HG02840 (cell line): ENCODE measurements around the gene DYRK3.

Experiments
- ATAC-seq: cut with Tn5 transposase; IDR thresholded peaks from one replicate; pipeline ENCODE4 v1.9.1; 2021; ENCODE audit warnings: mild to moderate bottlenecking, moderate library complexity, moderate number of reproducible peaks; ENCODE audit not compliant: unreplicated experiment, low FRiP score

DYRK3 gene

DNA sequence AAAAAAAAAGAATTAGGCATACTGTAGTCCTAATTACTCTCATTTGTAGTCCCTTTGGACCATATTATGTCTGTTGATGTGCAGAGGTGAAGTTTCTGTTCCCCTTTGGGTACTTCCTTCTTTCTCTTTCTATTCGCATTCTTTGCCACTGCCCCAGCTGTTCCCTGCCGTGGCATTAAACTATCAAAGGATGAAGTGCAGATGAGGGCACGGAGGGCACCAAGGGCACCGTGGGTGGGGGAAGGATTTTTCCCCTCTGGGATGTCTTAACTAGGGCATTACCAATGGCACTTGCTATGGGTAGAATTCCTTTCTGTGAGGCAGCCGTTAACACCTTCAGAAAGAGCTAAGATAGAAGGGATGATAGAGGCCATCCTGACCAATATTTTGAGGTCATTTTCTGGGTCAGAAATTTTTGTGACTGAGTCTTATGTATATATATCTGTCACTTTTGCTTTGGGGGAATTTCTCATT is 44.4 kb downstream of the DYRK3 start:
- ATAC-seq, result peak; percentile 68

DNA sequence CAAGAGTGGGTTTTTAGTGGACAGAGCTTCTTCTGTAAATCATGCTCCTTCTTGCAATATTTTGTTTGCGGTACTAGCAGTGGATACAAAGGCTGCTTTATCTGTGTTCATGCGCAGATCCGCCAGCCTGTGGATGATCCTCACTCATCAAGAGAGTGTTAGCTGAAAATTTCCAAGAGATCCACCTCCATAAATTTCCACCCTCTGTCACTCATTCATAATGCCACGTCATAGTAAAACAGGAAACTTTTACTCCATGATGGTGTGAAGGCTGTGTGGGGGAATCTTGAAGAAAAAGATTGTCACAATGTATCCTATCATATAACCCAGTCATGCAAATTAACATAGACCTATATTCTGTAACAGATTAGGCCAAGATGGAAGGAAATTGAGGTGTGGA is 44.9 kb downstream of the DYRK3 start:
- ATAC-seq, result no peak

DNA sequence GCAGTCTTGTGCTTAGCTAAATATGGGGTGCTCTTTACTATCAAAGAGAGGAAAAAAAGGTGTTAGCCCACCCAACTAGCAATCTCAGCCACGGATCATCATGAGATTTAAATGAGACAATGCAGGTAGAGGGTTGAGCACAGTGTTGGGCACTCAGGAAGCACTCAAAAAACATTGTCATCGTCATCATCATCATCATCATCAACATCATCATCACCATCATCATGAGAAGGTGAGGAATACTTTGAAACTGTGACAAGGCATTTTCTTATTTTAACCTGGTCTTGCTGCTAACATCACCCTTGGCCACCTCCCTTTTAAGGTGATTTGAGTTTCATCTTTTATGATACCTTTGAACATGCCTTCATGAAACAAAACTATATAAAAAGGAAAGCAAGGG is 46.0 kb downstream of the DYRK3 start:
- no peak for ATAC-seq

DNA sequence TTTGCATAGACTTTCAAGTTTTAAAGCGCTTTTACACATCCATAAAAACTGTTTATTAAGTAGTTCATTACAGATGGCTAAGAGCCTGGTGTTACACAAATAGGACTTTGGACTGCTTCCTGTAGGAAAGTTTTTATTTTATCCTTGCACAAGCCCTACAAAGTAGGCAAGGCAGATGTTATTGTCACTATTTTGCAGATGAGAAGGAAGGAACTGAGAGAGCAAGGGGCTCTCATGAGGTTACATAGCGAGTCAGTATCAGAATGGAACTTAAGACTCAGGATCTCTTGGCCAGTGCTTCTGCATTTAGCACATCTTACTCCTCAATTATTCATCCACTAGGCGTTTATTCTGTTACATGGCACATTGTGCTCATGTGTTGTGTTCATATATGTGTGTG is 46.8 kb downstream of the DYRK3 start:
- ATAC-seq, result no peak

DNA sequence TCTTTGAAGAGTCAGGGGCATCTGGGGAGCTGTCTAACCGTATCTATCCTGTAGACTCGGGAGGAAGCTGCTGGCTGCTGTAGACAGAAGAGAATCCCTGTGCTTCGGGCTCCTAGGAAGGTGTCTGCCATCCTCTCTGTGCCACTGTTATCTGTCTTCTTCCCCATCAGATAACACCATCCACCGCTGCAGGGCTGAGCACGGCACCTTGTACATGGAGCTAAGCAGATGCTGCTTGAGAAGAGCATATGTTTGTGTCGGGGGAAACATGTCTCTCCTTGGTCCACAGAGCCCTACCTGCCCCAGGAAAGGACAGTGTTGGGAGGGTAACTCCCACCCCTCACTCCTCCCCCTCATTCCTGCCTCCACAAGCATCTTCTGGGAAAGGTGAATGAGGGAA is 48.0 kb downstream of the DYRK3 start:
- no peak for ATAC-seq

DNA sequence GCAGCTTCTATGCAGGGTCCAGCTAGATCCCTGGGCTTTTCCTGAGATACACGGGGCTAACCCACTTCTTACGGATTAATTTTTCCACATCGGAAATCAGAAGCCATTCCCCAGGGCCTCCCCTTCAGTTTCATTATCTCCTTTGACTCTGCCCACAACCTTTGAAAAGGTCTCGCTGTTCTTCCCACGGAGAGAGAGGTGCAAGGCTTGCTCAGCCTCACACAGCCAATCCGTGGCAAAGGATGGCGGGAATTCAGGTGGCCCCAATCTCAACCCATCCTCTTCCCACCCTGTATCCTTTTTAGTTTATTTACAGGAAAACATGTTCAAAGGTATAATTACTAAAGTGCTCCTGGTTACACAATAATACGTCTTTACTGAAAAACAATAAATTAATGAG is 48.7 kb downstream of the DYRK3 start:
- ATAC-seq, result no peak

DNA sequence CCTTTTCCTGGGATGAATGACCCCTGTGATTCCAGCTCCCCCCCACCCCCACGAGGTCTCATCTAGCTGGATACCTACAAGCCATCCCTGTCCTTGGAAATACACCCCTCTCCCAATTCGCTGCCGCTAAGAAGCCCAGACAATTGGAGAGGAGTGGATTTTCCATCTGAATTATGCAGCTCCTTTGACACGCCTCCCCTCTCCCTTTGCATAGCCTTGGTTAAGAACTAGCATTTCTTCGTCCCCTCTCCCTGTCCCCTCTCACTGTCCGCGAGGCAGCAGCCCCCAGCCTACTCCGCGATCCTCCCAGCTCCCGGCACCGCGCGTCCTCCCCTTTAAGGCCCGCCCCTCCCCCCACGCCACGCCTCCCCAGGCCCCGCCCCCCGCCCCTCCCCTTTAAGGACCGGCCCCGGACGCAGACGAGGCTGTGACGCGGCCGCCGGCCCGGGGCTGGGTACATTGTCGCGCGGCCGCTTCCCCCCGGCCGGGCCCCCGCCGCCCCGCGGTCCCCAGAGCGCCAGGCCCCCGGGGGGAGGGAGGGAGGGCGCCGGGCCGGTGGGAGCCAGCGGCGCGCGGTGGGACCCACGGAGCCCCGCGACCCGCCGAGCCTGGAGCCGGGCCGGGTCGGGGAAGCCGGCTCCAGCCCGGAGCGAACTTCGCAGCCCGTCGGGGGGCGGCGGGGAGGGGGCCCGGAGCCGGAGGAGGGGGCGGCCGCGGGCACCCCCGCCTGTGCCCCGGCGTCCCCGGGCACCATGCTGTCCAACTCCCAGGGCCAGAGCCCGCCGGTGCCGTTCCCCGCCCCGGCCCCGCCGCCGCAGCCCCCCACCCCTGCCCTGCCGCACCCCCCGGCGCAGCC is 49.4 kb downstream of the DYRK3 start, which contains the start of gene MAPKAPK2:
MAPKAPK2 (plus strand) TSS at position 428 of the 856 bp plus-strand sequence; CDS start at position 753, 325 bp downstream.
- no peak for ATAC-seq

DNA sequence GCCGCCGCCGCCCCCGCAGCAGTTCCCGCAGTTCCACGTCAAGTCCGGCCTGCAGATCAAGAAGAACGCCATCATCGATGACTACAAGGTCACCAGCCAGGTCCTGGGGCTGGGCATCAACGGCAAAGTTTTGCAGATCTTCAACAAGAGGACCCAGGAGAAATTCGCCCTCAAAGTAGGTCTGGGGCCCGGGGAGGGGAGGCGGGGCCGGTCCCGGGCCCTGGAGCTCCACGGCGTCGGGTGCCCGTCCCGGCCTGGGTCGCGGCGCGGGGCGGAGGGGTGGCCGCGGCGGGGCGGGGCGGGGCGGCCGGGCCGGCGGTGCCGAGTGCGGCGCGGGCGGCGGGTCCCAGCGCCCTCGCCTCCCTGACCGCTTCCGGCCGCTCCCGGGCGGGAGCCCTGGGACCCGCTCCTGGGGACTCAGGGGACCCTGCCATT is 50.0 kb downstream of the DYRK3 start:
- no peak for ATAC-seq

DNA sequence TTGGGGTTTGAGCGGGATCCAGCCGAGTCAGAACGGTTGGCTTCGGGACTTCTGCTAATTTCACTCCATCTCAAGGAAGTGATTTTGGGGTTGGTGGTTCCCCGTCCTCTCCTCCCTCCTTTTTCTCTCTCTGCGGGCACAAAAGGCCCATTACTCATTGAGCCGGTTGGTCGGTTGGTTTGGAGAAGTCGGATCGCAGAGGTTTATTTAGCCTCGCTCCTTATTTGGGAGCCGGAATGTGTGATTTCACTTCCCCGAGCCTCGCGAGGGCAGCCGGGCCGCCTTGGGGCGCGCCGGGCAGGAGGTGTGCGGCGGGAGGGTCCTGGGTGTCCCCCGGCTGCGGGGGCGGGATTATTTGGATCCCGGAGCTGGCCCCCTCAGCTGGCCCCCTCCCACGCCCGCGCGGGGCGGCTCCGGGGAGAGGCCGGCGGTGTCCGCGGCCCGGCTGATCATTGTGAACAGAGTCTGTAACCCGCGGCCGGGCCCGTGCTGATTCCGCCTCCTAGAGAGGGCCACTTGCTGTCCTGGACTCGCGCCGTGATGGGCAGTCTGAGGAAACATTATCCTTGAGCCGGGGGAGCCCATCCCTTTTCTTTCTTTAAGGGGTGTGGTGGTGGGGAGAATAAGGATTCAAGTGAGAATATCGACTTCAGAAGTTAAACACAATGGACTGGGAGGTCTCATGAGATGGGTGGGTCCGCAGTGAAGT is 50.6 kb downstream of the DYRK3 start:
- no peak for ATAC-seq

DNA sequence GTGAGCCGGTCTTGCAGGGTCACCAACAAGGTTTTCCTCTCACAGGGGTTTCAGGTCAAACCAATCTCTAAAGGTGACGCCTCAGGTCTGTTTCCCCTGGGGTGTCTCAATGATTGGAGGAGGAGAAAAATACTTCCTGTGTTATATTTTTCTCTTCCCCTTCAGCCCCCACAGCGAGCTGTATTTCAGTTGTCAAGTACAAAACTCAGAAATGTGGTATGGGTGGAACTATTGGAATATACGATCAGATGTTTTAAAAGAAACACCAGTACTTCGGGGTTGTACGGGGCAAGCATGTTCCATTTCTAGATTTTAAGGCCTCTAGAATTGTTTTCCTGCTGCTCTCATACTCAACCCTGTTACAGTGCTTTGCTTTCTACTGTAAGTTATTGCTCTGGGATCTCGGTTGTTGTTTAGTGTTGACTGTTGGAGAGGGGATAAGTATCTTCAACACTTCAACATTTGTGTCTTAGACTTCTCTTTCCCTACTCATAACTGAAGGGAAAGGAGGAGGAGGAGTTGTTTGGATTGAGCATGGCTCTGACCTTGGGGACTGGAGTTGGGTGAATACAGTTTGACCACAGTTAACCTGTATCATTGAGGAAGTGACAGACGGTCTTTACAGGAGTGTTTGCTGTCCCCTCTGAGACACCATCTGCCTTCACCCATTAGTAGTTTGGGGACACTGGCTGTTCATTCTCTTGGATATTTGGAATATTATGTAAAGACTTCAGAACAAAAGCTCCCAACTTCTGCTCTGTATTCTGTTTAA is 51.3 kb downstream of the DYRK3 start:
- ATAC-seq, result no peak

DNA sequence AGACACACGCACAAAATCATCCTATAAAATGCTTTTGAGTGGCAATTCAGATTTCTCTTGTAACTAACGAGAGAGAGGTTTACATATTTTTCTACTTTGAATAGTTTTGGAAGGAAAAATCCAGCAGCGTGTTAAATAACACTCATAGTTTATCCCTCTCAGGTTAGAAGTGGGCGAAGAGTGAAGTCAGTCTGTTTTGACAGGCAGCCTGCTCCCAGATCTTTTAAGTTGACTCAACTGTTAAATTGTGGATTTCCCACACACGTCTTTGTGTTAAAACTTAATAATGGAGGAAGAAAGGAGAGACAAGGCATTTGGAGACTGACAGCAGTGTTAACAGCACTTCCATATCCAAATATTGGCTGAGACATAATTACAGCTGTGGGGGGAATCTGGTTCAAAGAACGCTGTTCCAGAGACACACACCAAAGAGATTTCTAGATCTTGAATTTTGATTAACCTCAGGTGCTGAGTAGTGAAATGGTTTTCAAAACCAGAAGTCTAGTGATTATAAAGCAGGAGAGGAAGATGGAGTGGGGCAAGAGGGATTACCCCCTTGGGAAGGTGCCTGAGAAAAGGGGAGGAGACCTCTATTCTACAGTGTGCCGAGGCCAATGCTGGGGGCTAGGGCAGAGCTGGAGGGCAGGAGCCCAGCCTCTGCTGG is 52.0 kb downstream of the DYRK3 start:
- no peak for ATAC-seq

DNA sequence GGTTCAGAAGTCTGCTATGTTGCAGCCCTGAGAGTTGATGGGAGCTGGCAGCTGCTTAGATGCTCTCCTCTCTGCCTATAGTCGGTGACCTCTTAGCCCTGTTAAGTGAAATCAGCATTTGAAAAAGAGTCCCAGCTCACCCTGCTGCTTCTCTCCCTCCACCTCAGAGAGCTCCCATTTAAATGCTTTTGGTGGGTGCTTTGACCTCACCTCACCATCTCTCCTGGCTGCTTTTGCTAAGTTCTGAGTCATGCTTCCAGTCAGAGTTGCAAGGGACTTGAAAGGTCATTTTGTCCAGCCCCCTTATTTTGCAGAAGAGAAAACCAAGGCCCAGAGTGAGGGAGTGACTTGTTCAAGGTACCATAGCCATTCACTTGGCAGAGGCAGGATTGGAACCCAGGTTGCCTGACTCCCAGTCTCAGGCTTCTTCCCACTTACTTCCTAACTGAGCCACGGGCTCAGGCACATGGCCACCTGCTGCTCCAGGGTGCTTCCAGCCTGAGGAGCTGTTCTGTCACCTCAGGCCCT is 52.6 kb downstream of the DYRK3 start:
- no peak for ATAC-seq

DNA sequence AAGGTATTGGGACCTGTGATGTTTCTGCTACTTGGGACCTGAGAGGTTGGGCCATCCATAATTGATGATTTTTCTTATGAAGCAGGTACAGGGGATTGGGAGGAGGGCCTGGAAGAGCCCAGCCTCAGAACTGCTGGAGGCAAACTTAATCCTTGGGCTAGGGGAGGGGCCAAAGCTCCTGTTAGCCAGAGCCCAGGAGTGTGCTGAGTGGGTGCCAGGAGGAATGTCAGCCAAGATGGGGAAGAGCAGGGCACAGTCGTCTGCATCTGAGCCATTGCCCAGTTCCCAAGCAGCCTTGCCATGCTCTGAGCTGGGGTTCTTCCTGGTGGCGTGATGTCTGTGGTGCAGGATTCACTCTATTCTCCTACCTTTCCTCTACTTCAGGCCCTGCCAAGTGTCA is 55.2 kb downstream of the DYRK3 start:
- no peak for ATAC-seq

DNA sequence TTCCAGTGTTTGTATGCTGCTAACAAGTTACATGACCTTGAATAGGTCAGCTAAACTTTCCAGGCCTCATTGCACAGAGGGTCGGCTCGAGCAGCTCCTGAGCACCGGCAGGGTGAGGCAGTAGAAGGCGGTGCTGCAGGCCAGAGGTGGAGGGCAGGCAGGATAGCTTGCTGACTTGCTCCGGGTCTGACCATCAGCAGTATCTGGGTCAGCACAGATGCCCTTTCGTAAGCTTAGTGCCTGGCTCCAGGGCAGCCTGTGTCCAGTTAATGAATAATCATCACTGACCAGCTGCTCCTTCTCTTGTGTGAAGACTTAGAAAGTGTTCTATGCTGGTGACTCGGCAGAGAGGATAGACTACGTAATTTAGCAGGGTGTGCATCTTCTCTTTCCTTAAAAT is 56.3 kb downstream of the DYRK3 start:
- no peak for ATAC-seq

DNA sequence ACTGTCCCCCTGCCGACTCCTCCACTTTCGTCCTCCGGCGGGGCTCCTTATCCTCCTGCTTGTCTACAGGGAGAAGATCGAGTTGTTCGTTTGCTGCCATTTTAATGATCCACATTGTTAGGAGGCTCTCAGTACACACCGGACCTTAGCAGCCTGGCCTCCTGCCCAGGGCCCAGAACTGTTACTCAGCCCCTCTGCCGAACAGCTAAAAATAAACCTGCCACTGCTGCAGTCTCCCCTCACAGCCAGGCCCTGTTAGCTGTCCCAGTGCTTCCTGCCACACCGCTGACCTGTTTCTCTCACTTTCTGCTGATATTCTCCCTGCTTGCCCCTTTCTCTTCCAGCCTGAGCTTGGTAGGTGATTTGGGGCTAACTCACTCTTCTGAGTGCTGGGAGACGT is 57.7 kb downstream of the DYRK3 start:
- no peak for ATAC-seq

DNA sequence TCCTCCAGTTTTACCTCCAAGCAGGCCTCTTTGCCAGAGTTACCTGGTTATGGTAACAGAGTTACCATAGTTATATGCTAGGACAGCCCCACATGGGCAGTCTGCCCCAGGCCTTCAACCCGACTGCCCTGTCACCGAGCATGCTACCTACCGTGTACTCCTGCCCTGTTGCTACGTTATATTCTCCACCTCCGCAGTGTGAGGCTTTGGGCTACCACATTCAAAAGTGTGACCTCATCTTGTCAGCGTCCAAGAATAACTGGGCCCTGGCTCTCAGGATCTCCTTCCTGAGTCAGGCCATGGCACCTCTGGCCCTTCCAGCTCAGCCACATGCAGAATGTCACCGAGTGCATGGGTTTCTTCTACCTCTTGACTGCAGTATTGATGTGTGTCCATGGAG is 58.3 kb downstream of the DYRK3 start:
- ATAC-seq, result no peak

DNA sequence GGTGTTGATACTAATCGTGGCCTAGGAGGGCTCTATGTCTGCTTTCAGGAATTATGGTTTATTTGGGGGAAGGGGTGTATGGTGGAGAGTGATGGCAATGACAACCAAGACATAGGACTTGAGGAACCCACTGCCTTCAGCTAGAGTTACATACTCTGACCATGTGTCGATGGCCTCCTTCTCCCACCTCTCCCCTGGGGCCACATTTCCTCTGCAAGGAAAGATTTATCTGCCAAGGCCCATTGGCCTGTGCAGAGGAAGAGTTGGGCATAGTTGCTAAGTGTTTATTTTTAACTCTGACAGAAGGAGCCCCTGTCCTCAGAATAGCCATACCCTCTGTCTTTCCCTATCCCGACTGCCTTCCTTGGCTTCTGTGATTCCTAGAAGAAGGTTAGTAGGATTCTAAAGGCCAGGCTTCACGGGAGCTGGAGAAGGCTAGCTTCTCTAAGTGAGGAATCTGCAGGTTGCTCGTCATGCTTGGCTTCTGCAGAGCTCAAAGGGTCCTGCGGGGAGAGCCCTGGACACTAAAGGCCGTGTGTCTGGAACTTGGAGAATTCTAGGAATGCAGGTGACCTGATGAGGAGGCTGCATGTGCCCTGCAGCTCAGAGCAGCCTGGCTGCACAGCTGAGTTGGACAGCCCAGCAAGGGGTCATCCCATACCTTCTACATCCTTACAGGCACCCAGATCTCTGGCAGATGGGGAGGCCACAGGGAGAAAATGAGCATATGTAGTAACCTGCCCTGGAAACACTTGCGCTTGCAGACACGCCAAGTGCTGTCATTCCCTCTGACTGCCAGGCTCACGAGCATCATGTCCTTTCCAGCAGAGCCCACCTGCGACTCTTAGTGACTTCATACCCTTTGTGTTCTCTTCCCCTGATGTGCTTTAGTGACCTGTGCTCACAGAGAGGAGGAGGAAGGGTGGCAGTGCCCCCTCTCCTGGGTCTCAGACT is 59.1 kb downstream of the DYRK3 start:
- ATAC-seq, result no peak

DNA sequence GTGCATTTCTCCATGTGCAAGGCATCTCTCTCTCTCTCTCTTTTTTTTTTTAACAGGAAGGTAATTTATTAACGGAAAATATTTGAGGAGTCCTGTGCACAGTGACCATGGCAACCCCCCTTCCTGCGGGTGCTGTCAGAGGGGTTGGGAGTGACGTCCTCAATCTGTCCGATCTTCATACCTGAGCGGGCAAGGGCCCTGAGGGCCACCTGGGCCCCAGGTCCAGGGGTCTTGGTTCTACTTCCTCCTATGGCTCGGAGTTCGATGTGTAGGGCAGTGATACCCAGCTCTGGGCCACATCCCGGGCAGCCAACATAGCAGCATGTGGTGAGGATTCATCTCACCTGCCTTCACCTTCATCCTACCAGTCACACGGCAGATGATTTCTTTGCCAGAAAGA is 60.4 kb downstream of the DYRK3 start:
- ATAC-seq, result no peak
